Right forelimb (tissue), 1 donor: ENCODE measurements around the gene KLHDC9.

ENCODE experiments used
- DNase-seq: peaks from one replicate; pipeline ENCODE4 v3.0.0-alpha.2; 2018

Gene KLHDC9

DNA sequence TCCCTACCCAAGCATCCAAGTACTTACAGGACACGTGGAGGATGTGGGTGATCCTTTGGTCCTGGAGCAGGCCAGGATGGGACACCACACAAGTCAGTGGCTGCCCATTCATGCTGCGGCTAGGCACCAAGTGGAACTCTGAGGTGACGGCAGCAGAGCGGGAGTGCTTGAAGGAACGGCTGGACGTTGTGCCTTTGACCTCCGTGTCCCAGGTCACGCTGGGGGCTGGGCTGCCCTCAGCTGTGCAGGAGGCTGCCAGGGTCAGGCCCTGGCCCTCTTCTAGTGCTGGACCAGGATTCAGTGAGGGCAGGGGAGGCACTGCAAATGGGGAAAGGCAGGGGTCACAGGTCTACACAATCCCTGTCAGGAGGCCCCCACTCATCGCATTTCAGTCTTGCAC is 20.7 kb upstream of the KLHDC9 start:
- no peak for DNase-seq

DNA sequence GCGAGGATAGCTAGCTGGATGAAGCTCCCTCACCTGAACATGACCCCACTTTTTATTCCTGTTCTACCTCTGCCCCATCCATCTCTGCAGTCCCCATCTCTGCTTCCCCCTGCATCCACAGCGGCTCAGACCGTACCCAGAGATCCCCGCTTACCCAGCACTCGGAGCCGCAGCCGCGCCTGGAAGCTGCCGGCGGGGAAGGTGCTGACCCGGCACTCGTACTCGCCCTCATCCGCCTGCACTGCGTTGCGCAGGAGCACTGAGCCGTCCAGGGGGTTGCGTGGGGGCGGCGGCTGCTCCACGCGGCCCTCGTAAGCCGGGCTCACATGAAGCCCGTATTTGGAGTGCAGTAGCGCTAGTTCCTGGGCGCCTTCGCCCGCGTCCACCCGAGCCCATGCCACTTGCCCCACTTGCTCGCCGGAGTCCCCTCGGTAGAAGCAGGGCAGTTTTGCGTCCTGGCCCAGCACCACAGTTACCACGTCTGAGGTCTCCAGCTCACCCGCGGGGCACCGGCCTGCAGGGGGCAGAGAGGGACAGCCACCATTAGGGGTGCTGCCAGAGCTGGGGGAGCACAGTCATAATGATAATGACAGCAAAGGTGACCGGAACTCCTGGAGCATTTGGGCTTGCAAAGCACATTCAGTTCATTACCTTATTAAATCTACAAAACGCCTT is 18.6 kb upstream of the KLHDC9 start:
- DNase-seq: no peak

GRCh38 chr1:161080441-161081405 is 17.4 kb upstream of the KLHDC9 start:
- no peak for DNase-seq

GRCh38 chr1:161081519-161081918 is 16.6 kb upstream of the KLHDC9 start:
- no peak for DNase-seq

DNA sequence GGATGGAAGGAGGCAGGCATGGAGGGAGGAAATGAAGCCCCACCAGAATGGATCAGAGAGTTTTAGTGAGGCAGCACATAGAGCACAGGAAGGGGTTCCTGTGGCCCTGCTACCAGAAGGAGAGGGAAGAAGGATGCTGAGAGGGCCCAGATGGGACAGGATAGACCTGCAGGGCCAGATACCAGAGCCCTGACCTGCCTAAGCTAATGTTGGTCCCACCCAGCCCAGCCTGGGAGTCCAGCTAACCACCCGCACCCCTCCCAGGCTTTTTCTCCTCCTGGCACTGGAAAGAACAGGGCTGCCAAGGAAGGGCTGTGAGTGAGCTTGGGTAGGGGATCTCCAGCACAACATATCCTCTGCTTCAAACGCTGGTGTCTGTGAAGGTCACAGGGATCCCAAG is 15.7 kb upstream of the KLHDC9 start:
- DNase-seq: no peak

DNA sequence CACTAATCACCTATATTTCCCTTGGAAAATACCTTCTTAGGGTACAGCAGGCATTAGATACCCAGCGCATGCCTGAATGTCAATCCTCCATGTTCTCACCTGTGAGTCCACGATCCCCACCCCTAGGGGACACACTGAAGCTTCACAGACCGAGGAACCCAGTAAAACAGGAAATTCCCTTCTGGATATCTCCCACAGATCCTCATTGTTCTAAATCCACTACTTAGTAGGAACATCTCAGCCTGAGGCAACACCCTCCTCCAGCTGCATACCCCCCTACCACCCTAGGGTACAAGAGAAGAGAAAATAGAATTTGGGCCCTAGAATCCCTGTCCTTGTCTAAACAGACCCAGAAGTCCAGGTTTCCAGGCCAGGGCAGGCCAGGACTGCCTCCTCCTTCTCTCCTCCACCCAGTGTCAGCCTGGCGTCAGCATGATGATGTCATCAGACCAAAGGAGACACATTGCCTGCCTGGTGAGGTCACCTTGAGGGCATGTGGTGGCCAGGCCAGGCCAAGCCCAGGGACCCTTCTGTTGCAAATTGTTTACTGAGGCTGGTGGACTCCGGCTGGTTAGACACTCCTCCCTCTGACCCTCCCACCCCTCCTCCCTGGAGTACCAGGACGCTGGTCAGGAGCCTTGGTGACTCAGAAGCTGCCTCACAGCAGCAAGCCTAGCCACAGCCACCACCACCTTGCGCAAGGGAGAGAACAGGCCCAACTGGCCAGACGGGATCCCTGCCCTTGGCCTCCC is 15.0 kb upstream of the KLHDC9 start:
- no peak for DNase-seq

- DNase-seq: no peak
Measured at GRCh38 chr1:161083748-161084596, 14.2 kb upstream of the KLHDC9 start.

DNA sequence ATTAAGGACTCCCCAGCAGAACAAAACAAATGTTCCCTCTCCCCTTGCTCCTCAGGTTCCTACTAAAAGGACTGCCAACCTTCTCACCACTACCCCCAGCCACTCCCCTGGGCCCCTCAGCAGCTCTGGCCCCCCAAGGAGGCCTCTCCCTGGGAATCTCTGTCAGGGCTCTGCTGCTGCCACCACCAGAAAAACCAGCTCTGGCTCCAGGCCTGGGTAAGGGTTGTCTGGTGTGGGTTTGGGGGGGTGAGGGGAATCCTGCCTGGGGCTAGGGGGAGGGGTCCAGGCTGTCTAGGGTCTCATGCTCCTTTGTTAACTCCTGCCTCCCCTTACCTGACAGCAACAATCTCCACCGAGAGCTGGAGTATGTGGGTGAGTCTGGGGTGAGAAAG is 13.6 kb upstream of the KLHDC9 start:
- no peak for DNase-seq

DNA sequence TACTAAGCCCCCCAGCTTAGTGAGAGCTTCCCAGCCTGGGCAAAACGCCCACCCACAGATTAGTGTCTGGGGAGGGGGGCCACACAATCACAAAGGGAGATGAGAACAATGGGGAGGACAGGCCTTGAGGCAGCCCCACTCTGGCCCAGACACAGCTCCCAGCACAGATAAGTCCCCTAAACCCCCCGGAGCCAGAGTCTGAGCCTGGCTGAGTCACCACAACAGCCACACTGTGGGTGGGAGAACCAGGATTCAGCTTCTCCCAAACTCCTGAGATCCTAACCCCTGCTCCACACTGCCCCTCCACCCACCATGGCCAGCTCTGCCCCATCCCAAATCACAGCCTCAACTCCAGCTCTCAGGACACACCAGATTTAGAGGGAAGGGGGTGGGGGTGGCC is 13.0 kb upstream of the KLHDC9 start:
- no peak for DNase-seq

DNA sequence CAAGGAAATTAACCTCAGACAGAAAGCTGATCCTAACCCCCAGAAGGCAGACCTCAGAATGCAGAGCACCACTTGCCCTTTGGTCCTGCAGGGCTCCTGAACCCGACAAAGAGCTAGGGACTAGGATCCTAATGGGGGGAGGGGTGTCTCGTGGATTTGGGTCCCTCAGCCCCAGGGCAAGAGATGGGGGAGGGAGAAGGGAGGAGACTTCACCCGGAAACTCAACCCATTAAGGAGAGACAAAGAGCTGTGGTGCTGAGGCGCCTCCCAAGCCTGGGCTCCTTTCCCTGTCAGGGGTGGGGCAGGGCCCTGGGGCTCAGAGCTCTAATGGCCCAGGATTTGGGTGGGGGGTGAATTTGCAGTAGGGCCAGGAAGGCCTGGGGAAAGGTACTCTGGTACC is 11.7 kb upstream of the KLHDC9 start:
- DNase-seq: no peak

- DNase-seq: no peak
Measured at GRCh38 chr1:161088587-161089110, 9.5 kb upstream of the KLHDC9 start.

DNA sequence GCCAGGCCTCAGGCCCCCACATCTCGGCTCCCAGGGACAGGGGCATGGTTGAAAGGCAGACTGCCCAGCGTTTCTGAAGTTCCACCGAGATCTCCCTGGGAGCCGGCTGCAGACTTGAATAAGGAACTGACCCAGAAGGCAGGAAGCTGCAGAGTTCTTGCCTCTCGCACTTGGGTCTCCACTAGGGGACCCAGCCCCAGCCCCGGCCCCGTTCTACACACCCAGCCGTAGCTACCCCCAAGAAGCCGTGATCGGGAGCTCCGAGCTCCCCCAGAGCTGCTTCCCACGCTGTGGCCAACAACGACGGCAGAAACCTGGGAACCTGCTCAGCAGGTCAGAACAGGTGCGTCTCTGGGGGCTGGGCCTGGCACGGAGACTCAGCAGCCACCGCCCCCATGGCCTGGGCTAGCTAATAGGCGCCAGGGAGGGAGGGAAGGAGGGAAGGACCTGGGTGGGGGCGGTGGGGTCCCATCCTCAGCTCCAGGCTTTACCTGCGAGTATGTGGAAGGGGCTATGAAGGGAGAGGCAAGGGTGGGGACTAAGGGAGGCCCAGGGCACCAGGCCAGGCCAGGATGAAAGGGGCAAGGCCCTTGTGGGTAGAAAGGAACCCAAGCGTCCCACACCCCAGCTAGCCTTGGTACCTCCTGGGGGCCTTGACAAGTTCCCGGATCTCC is 8.8 kb upstream of the KLHDC9 start, which contains the start of gene NECTIN4:
Gene NECTIN4 (minus strand): TSS at position 308 of the 674 bp plus-strand sequence. CDS start 262 bp downstream, at position 46.
- DNase-seq: no peak

GRCh38 chr1:161089938-161090337 is 8.2 kb upstream of the KLHDC9 start:
- DNase-seq: no peak

- DNase-seq: no peak
Measured at GRCh38 chr1:161090617-161091016, 7.5 kb upstream of the KLHDC9 start.

- DNase-seq: no peak
Measured at GRCh38 chr1:161091093-161091492, 7.1 kb upstream of the KLHDC9 start.

DNA sequence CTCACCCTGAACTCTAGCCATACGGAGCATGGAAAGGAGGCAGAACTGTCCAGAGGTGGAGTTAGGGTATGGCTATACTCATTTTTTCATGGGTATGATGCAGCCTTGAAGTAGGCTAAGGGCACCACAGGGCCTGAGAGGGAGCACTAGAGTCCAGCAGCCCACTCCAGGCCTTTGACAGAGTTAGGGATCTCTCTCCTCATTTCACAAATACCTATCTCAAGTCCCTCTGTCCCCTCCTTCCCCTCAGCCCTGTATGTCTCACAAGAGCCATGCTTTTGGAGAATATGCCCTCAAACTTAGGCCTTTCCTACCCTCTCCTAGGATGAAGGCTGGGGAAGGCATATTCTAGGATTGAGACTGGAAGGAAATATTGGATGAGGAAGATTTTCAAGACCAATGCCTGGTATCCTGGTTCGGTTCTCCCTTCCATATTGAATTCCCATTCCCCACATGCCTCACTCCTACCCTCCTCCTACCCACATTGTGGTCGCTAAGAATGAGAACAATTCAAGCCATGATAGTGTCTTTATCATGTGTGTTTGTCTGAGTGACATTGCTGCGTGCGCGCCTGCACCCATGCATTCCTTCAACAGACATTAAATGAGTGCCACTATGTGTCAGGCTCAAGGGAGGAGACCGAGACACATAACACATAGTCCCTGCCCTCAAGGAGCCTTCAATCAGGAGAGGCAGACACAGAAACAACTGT is 6.2 kb upstream of the KLHDC9 start:
- DNase-seq: no peak

- no peak for DNase-seq
Measured at GRCh38 chr1:161092621-161093028, 5.5 kb upstream of the KLHDC9 start.

DNA sequence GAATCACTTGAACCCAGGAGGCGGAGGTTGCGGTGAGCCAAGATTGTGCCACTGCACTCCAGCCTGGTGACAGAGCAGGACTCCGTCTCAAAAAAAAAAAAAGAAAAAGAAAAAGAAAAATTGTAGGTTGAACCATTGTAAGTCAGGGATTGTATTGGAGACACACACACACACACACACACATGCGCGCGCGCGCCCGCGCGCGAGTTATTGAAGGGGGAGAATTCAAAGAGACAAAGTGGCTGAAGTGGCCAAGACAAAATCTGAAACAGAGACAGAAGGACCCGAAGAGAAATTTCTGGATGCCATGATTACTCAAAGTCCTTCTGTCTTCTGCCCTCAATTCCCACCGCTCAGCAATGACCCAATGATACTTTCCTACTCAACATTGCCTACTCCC is 3.7 kb upstream of the KLHDC9 start:
- no peak for DNase-seq

DNA sequence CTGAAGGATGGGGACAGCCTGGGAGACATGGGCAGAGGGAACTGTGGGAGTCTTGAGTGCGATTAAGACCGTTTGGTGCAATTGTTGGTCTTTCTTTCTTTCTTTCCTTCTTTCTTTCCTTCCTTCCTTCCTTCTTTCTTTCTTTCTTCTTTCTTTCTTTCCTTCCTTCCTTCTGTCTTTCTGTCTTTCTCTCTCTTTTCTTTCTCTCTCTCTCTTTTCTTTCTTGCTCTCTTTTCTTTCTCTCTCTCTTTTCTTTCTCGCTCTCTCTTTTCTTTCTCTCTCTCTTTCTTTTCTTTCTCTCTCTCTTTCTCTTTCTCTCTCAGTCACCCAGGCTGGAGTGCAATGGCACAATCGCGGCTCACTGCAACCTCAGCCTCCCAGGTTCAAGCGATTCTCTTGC is 2.9 kb upstream of the KLHDC9 start:
- no peak for DNase-seq

DNA sequence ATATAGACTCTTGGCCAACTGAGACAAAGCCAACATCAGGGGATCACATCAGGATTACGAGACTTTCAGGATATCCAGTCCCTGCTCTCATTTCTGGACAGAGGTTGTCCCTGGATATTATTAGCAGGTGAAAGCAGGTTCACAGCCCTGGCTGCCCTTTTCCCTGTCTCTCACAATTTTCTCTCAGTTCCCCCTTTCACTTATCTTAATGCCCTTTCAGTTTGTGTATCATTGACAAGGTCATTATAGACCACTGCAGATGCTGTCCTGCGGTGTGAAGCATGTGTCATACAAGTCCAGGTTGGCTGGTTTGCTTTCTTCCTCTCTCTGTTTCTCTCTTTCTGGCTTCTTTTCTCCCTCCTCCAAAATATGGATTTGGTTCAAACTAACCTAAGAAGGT is 2.1 kb upstream of the KLHDC9 start:
- DNase-seq: no peak

DNA sequence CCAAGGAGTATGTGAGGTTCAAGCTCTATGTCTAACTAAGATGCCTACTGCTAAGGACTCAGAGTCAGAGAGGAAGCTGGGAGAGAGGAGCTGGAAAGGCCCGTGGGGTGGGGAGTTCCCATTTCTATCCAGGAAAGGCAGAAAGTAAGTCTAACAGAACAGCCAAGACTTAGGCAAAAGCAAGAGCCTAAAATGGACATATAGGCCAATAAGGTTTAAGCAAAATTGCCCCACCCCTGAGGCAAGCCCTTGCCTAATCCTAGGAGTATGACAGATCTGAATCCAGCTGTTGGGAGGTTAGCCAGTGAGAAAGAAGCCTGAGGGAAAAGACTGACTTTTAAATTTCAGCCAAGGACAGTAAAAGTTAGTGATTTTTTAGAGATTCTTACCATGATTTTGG is 1.6 kb upstream of the KLHDC9 start:
- DNase-seq: no peak
